GM21576 (cell line): ENCODE results near the gene MDGA2.
"Not testable (repeated sequence)": the region's sequence is repeated elsewhere in the genome, so short reads cannot be mapped to it uniquely, and the experiment has no call there.

Experiments used
- ATAC-seq: cut with Tn5 transposase; IDR thresholded peaks from one replicate; pipeline ENCODE4 v1.9.1; 2021; ENCODE audit warnings: mild to moderate bottlenecking, moderate library complexity; ENCODE audit not compliant: unreplicated experiment

MDGA2 gene

GRCh38 chr14:47257013-47257412 lies 418.4 kb downstream of the MDGA2 start:
- no peak for ATAC-seq

- ATAC-seq: no peak
Observed at GRCh38 chr14:47252802-47253201, 422.6 kb downstream of the MDGA2 start.

GRCh38 chr14:47246367-47246766 lies 429.0 kb downstream of the MDGA2 start:
- no peak for ATAC-seq

- ATAC-seq: not testable (repeated sequence)
Observed at GRCh38 chr14:47242579-47242978, 432.8 kb downstream of the MDGA2 start.

GRCh38 chr14:47240748-47241437 lies 434.5 kb downstream of the MDGA2 start:
- ATAC-seq: no peak

GRCh38 chr14:47235619-47236018 lies 439.8 kb downstream of the MDGA2 start:
- ATAC-seq: no peak

- no peak for ATAC-seq
Observed at GRCh38 chr14:47226877-47227520, 448.4 kb downstream of the MDGA2 start.

GRCh38 chr14:47223656-47224055 lies 451.7 kb downstream of the MDGA2 start:
- ATAC-seq: no peak

GRCh38 chr14:47220096-47220495 lies 455.3 kb downstream of the MDGA2 start:
- no peak for ATAC-seq

GRCh38 chr14:47211263-47211662 lies 464.1 kb downstream of the MDGA2 start:
- ATAC-seq: no peak

- ATAC-seq: no peak
Observed at GRCh38 chr14:47210099-47210498, 465.3 kb downstream of the MDGA2 start.

GRCh38 chr14:47208434-47208833 lies 467.0 kb downstream of the MDGA2 start:
- ATAC-seq: no peak

GRCh38 chr14:47207617-47208016 lies 467.8 kb downstream of the MDGA2 start:
- ATAC-seq: no peak

GRCh38 chr14:47200740-47201139 lies 474.7 kb downstream of the MDGA2 start:
- ATAC-seq: no peak

- no peak for ATAC-seq
Observed at GRCh38 chr14:47195582-47195981, 479.8 kb downstream of the MDGA2 start.

GRCh38 chr14:47194055-47194454 lies 481.4 kb downstream of the MDGA2 start:
- no peak for ATAC-seq

GRCh38 chr14:47192203-47192602 lies 483.2 kb downstream of the MDGA2 start:
- ATAC-seq: not testable (repeated sequence)

- no peak for ATAC-seq
Observed at GRCh38 chr14:47191700-47192099, 483.7 kb downstream of the MDGA2 start.

GRCh38 chr14:47189911-47190484 lies 485.4 kb downstream of the MDGA2 start:
- no peak for ATAC-seq

- ATAC-seq: no peak
Observed at GRCh38 chr14:47186486-47186885, 488.9 kb downstream of the MDGA2 start.

- ATAC-seq: no peak
Observed at GRCh38 chr14:47179906-47180305, 495.5 kb downstream of the MDGA2 start.

- not testable (repeated sequence) for ATAC-seq
Observed at GRCh38 chr14:47171896-47172295, 503.5 kb downstream of the MDGA2 start.
